Keratinocyte (primary cell): ENCODE results near the gene SPATS2L. TPM values are rescaled to one million over a fixed set of nuclear protein-coding genes. Genes with fewer than 3 reads are reported as not detected.

ENCODE experiments used
- DNase-seq: peaks from one replicate; pipeline ENCODE4 v3.0.0-alpha.2; 2011; ENCODE audit warnings: low read depth, missing footprints, low spot score
- FAIRE-seq: peaks from 2 replicates; lab custom pipeline; 2011; peaks lifted over from hg19 to GRCh38; lab: Jason Lieb, UNC
- H2AFZ ChIP-seq: 2 replicates; pipeline ENCODE4 v1.6.0; 2012; ENCODE audit warnings: low read length, control low read depth, inconsistent platforms; ENCODE audit not compliant: control insufficient read depth
- H3K27ac ChIP-seq: 2 replicates; pipeline ENCODE4 v1.5.1; 2011; ENCODE audit warnings: low read length; ENCODE audit not compliant: control insufficient read depth, insufficient read depth
- H3K27me3 ChIP-seq: 3 replicates; pipeline ENCODE4 v1.6.0; 2011; ENCODE audit warnings: low read length; ENCODE audit not compliant: control insufficient read depth, insufficient read depth; ENCODE audit errors: extremely low read depth
- H3K36me3 ChIP-seq, 2 experiments: 2 replicates in 1 of 2; 3 replicates in 1 of 2; pipeline ENCODE4 v1.5.1; 2011; ENCODE audit warnings: low read length in 2 of 2, mild to moderate bottlenecking in 1 of 2; ENCODE audit not compliant: control insufficient read depth in 2 of 2, insufficient read depth in 2 of 2; ENCODE audit errors: extremely low read depth in 1 of 2
- H3K4me1 ChIP-seq: 3 replicates; pipeline ENCODE4 v1.5.1; 2011; ENCODE audit warnings: low read length; ENCODE audit not compliant: control insufficient read depth, insufficient read depth; ENCODE audit errors: extremely low read depth
- H3K4me2 ChIP-seq: 3 replicates; pipeline ENCODE4 v1.6.0; 2011; ENCODE audit warnings: low read depth, low read length; ENCODE audit not compliant: control insufficient read depth, insufficient read depth; ENCODE audit errors: extremely low read depth
- H3K4me3 ChIP-seq, 3 experiments: fragments of 200-600 bp in 1 of 3; sonication (generic) in 1 of 3; 2 replicates in 2 of 3; 3 replicates in 1 of 3; pipeline ENCODE4 v1.5.1; 2011 to 2016; ENCODE audit warnings: low read length in 3 of 3, mild to moderate bottlenecking in 3 of 3, control low read depth in 2 of 3, inconsistent platforms in 1 of 3, low read depth in 1 of 3, mixed read lengths in 1 of 3, mixed run types in 1 of 3, moderate library complexity in 1 of 3; ENCODE audit not compliant: control insufficient read depth in 2 of 3, insufficient read depth in 2 of 3; ENCODE audit errors: extremely low read depth in 1 of 3
- H3K79me2 ChIP-seq: 2 replicates; pipeline ENCODE4 v1.6.0; 2012; ENCODE audit warnings: low read length; ENCODE audit not compliant: control insufficient read depth, insufficient read depth
- H3K9ac ChIP-seq: 3 replicates; pipeline ENCODE4 v1.6.0; 2011; ENCODE audit warnings: low read length; ENCODE audit not compliant: control insufficient read depth, insufficient read depth; ENCODE audit errors: extremely low read depth
- H3K9me1 ChIP-seq: 3 replicates; pipeline ENCODE4 v1.6.0; 2011; ENCODE audit warnings: low read length; ENCODE audit not compliant: control insufficient read depth, insufficient read depth; ENCODE audit errors: extremely low read depth
- H3K9me3 ChIP-seq: 2 replicates; pipeline ENCODE4 v1.5.1; 2012; ENCODE audit warnings: low read depth, low read length; ENCODE audit not compliant: control insufficient read depth
- H4K20me1 ChIP-seq: 3 replicates; pipeline ENCODE4 v1.6.0; 2011; ENCODE audit warnings: low read length; ENCODE audit not compliant: control insufficient read depth, insufficient read depth; ENCODE audit errors: extremely low read depth
- CTCF ChIP-seq, 3 experiments: IDR thresholded peaks in 1 of 3; conservative IDR thresholded peaks in 1 of 3; optimal IDR thresholded peaks in 1 of 3; 2 replicates in 2 of 3; 3 replicates in 1 of 3; pipeline versions ENCODE3 to v1.5.1; 2011; ENCODE audit warnings: low read length in 3 of 3, mild to moderate bottlenecking in 3 of 3, moderate library complexity in 2 of 3, control low read depth in 1 of 3, inconsistent platforms in 1 of 3; ENCODE audit not compliant: insufficient read depth in 2 of 3; ENCODE audit errors: extremely low read depth in 1 of 3
- EZH2 ChIP-seq: IDR thresholded peaks from one replicate; pipeline ENCODE4 v1.6.1; 2012; ENCODE audit warnings: inconsistent platforms, mild to moderate bottlenecking, low read length, moderate library complexity
- dilution Hi-C: fragments of 300-500 bp; cut with MboI; formaldehyde crosslinking; loops from one replicate; pipeline ENCODE4 v1.7.0; 2020; ENCODE audit warnings: low sequenced_read_pairs; ENCODE audit not compliant: extremely low pct_ligation_motif_present
- polyA plus RNA-seq, 5 experiments: library from polyadenylated mRNA; depleted of rRNA in 3 of 5; stranded (reverse) in 3 of 5; stranded (forward) in 1 of 5; unstranded in 1 of 5; fragments of >200 nt; gene quantifications; 1 replicate in 1 of 5; 2 replicates in 3 of 5; 3 replicates in 1 of 5; pipeline versions ENCODE4 v1.2.1 to v1.2.3, GENCODE V29; 2011 to 2012; ENCODE audit warnings: missing spikeins in 2 of 5, low read depth in 1 of 5, low replicate concordance in 1 of 5

Gene SPATS2L
- polyA plus RNA-seq, 1 donor (not counting 4 experiments of a cell fraction or from before 2014, with no cell fraction given), result 95.3 TPM

- no peak for TF ChIP-seq EZH2
- no peak for TF ChIP-seq CTCF (optimal IDR thresholded peaks at IDR 0.05 in 1 of 3, IDR thresholded peaks at IDR 0.05 in 1 of 3, conservative IDR thresholded peaks at IDR 0.05 in 1 of 3; ENCODE audit: extremely low read depth in 1 of 3, insufficient read depth in 2 of 3, low read length in 3 of 3)
- Histone ChIP-seq H3K4me1 (no peaks in the 10 kb centered on the region), H3K4me2 (no peak overlapping the region), H3K9ac (no peak overlapping the region), H3K9me1 (no peaks in the 10 kb centered on the region), H2AFZ (no peak overlapping the region), H4K20me1 (no peaks in the 10 kb centered on the region), H3K79me2 (no peaks in the 10 kb centered on the region), H3K27me3 (no peaks in the 10 kb centered on the region), H3K27ac (no peak overlapping the region), H3K9me3 (no peaks in the 10 kb centered on the region), H3K4me3 (no peak overlapping the region), H3K36me3 (peaks cover 9% of the 10 kb centered on the region in 2 experiments)
- dilution Hi-C loops, result no loop called here
- FAIRE-seq, result no peak
- no peak for DNase-seq
Measured at GRCh38 chr2:200449149-200449548, 142.7 kb downstream of the SPATS2L start.

- no peaks in the 10 kb centered on the region for H4K20me1 ChIP-seq
- TF ChIP-seq CTCF (optimal IDR thresholded peaks at IDR 0.05 in 1 of 3, IDR thresholded peaks at IDR 0.05 in 1 of 3, conservative IDR thresholded peaks at IDR 0.05 in 1 of 3; ENCODE audit: extremely low read depth in 1 of 3, insufficient read depth in 2 of 3, low read length in 3 of 3) (no peak), EZH2 (no peak)
- H3K9ac ChIP-seq, result no peak overlapping the region
- no peak overlapping the region for H3K4me2 ChIP-seq
- H3K36me3 ChIP-seq, result peaks cover 5 to 9% of the 10 kb centered on the region in 2 experiments
- no peak for DNase-seq
- peaks cover 2% of the 10 kb centered on the region for H3K4me1 ChIP-seq
- H3K27ac ChIP-seq, result no peak overlapping the region
- no peaks in the 10 kb centered on the region for H3K9me1 ChIP-seq
- H3K27me3 ChIP-seq, result no peaks in the 10 kb centered on the region
- no peak overlapping the region for H3K4me3 ChIP-seq
- no peaks in the 10 kb centered on the region for H3K9me3 ChIP-seq
- no peaks in the 10 kb centered on the region for H3K79me2 ChIP-seq
- dilution Hi-C loops, result no loop called here
- no peak for FAIRE-seq
- H2AFZ ChIP-seq, result no peak overlapping the region
Measured at GRCh38 chr2:200450288-200450687, 143.8 kb downstream of the SPATS2L start.
